DMS 273 treated with DMSO at 0.1 percent for 48 hours (cell line): Measurements from ENCODE around the gene ABHD4.
"Not testable (repeated sequence)": the region's sequence is repeated elsewhere in the genome, so short reads cannot be mapped to it uniquely, and the experiment has no call there.

Experiments
- DNase-seq: peaks from one replicate; lab custom pipeline; 2025; lab: John Stamatoyannopoulos, UW

Gene ABHD4

GRCh38 chr14:22627506-22628263, 29.6 kb downstream of the ABHD4 start:
- no peak for DNase-seq

- DNase-seq, result no peak
These were observed 31.3 kb downstream of the ABHD4 start for GRCh38 chr14:22629361-22629760.

- no peak for DNase-seq
These were observed 32.0 kb downstream of the ABHD4 start for GRCh38 chr14:22630066-22630465.

GRCh38 chr14:22630486-22630885, 32.4 kb downstream of the ABHD4 start:
- DNase-seq, result no peak

- DNase-seq, result no peak
These were observed 36.3 kb downstream of the ABHD4 start for GRCh38 chr14:22634233-22634900.

- DNase-seq, result not testable (repeated sequence)
These were observed 37.9 kb downstream of the ABHD4 start for GRCh38 chr14:22635980-22636379.

GRCh38 chr14:22640192-22640591, 42.1 kb downstream of the ABHD4 start:
- no peak for DNase-seq

- no peak for DNase-seq
These were observed 43.7 kb downstream of the ABHD4 start for GRCh38 chr14:22641846-22642245.

- no peak for DNase-seq
These were observed 46.2 kb downstream of the ABHD4 start, which contains the start of gene OR6J1 for GRCh38 chr14:22644305-22644635. TSS of gene OR6J1 (minus strand) at chr14:22644352. CDS start at chr14:22634811, 9,541 bp downstream.

GRCh38 chr14:22646570-22647254, 48.6 kb downstream of the ABHD4 start:
- DNase-seq, result no peak

GRCh38 chr14:22648506-22648905, 50.4 kb downstream of the ABHD4 start:
- DNase-seq, result no peak

GRCh38 chr14:22650046-22650739, 52.1 kb downstream of the ABHD4 start:
- DNase-seq, result no peak

GRCh38 chr14:22650960-22651521, 52.9 kb downstream of the ABHD4 start:
- peak; percentile 62 for DNase-seq

GRCh38 chr14:22651586-22651985, 53.5 kb downstream of the ABHD4 start:
- no peak for DNase-seq

GRCh38 chr14:22653012-22653621, 55.0 kb downstream of the ABHD4 start:
- peak; percentile 55 for DNase-seq

- DNase-seq, result no peak
These were observed 58.1 kb downstream of the ABHD4 start for GRCh38 chr14:22656226-22656625.

- no peak for DNase-seq
These were observed 59.0 kb downstream of the ABHD4 start for GRCh38 chr14:22656945-22657731.

- peak; percentile 3 for DNase-seq
These were observed 59.8 kb downstream of the ABHD4 start for GRCh38 chr14:22657861-22658260.

GRCh38 chr14:22658946-22659345, 60.8 kb downstream of the ABHD4 start:
- no peak for DNase-seq

GRCh38 chr14:22660654-22661053, 62.6 kb downstream of the ABHD4 start:
- DNase-seq, result no peak
